ENCODE results near the gene CREB3. TPM values are rescaled to one million over a fixed set of nuclear protein-coding genes. Genes with fewer than 3 reads are reported as not detected.

Gene CREB3
- total RNA-seq, 1 experiment from 2014 or later, result 27.3 TPM

GRCh38 chr9:35740243-35740642 is 7.8 kb downstream of the CREB3 start:
- H3K4me3 Mint-ChIP-seq, result no peak overlapping the region
- Histone ChIP-seq H2AK5ac (ENCODE audit: insufficient read length, low read length) (no peak overlapping the region), H3K18ac (ENCODE audit: insufficient read length, low read depth, low read length) (no peak overlapping the region), H4K8ac (replicated peaks; ENCODE audit: insufficient read length, low read depth, low read length) (no peak overlapping the region), H3K9me3 (ENCODE audit: control insufficient read depth, low read depth, low read length) (no peaks in the 10 kb centered on the region), H3K27ac (ENCODE audit: insufficient read length, low read depth, low read length) (no peak overlapping the region), H2BK12ac (ENCODE audit: insufficient read length, low read depth, low read length) (no peak overlapping the region), H3K56ac (ENCODE audit: insufficient read length, low read depth, low read length) (no peak overlapping the region), H3K79me1 (ENCODE audit: insufficient read depth, low read depth, low read length, poor library complexity, severe bottlenecking) (no peaks in the 10 kb centered on the region), H2AFZ (ENCODE audit: low read length) (no peak overlapping the region), H2BK15ac (ENCODE audit: low read depth, low read length) (no peak overlapping the region), H3K4me1 (ENCODE audit: insufficient read depth, low read length) (no peaks in the 10 kb centered on the region), H3K23ac (ENCODE audit: insufficient read length, low read depth, low read length) (no peak overlapping the region), H3K4ac (ENCODE audit: low read depth, low read length) (no peak overlapping the region), H3K4me2 (ENCODE audit: insufficient read depth, insufficient read length, low read length) (no peak overlapping the region), H3K27me3 (ENCODE audit: insufficient read depth, low read length) (no peaks in the 10 kb centered on the region), H2BK20ac (ENCODE audit: low read depth, low read length, poor library complexity, severe bottlenecking) (no peak overlapping the region), H2BK5ac (ENCODE audit: insufficient read length, low read length) (no peak overlapping the region), H3K23me2 (ENCODE audit: insufficient read length, low read depth, low read length, poor library complexity, severe bottlenecking) (no peaks in the 10 kb centered on the region), H3K14ac (ENCODE audit: insufficient read depth, low read length) (no peak overlapping the region), H4K91ac (ENCODE audit: insufficient read length, low read depth, low read length) (no peak overlapping the region), H2BK120ac (ENCODE audit: low read depth, low read length, poor library complexity, severe bottlenecking) (no peak overlapping the region), H3K79me2 (ENCODE audit: insufficient read depth, low read length) (no peaks in the 10 kb centered on the region), H4K20me1 (ENCODE audit: control insufficient read depth, insufficient read depth, insufficient read length) (no peaks in the 10 kb centered on the region), H3K9ac (ENCODE audit: extremely low read depth, insufficient read length, low read length) (no peak overlapping the region), H4K5ac (ENCODE audit: insufficient read length, low read depth, low read length) (no peak overlapping the region), H3T11ph (ENCODE audit: low read length) (no peak overlapping the region)
- peaks cover 49 to 97% (median 89%) of the 10 kb centered on the region in 3 experiments for H3K36me3 Mint-ChIP-seq (ENCODE audit: insufficient read depth in 1 of 3, low read depth in 3 of 3)
- DNase-seq, result no peak
- no peaks in the 10 kb centered on the region; the same call in 1 of the 2 replicates for H3K27me3 Mint-ChIP-seq (ENCODE audit: low read depth)
- H3K4me1 Mint-ChIP-seq, result no peaks in the 10 kb centered on the region
- WGBS (ENCODE audit: extremely low coverage, insufficient read length, low lambda C conversion rate), result no CpG with 5 or more reads among the region's 6 CpGs
- H3K27ac Mint-ChIP-seq, result no peak overlapping the region
- no peak for TF ChIP-seq CTCF (conservative IDR thresholded peaks at IDR 0.05)
- H3K9me3 Mint-ChIP-seq, result no peaks in the 10 kb centered on the region

Data from H9 (cell line).